H1 (cell line): Measurements from ENCODE around the gene PGP. TPM values are rescaled to one million over a fixed set of nuclear protein-coding genes. Genes with fewer than 3 reads are reported as not detected.

Experiments used
- CTCF ChIA-PET: fragments of 300-600 bp; sonication (Branson Sonifier 250); formaldehyde crosslinking; loops from one replicate; lab custom pipeline; 2021; ENCODE audit not compliant: partially characterized antibody; lab: Charles Lee
- POLR2A ChIA-PET: fragments of 300-600 bp; sonication (Branson Sonifier 250); formaldehyde crosslinking; loops from one replicate; lab custom pipeline; 2021; ENCODE audit warnings: inconsistent platforms; ENCODE audit not compliant: partially characterized antibody; lab: Charles Lee
- DNase-seq, 2 experiments: peaks; one replicate each; pipeline versions ENCODE4 v3.0.0 to v3.0.0-alpha.2; 2010 to 2022; ENCODE audit warnings: low spot score in 2 of 2, low read depth in 1 of 2, mixed read lengths in 1 of 2
- FAIRE-seq: peaks from 2 replicates; lab custom pipeline; 2011; peaks lifted over from hg19 to GRCh38; lab: Jason Lieb, UNC
- H2AFZ ChIP-seq: 2 replicates; pipeline ENCODE4 v1.8.1; 2012; ENCODE audit warnings: low read length, inconsistent platforms
- H2AK5ac ChIP-seq: 2 replicates; pipeline ENCODE4 v1.6.1; 2013; ENCODE audit warnings: low read depth, low read length
- H2BK120ac ChIP-seq: replicated peaks from 2 replicates; pipeline ENCODE3; 2013; ENCODE audit warnings: low read depth, low read length, inconsistent platforms
- H2BK12ac ChIP-seq: 2 replicates; pipeline ENCODE4 v1.6.1; 2013; ENCODE audit warnings: low read depth, low read length
- H2BK15ac ChIP-seq: 2 replicates; pipeline ENCODE4 v1.6.1; 2013; ENCODE audit warnings: low read length
- H2BK20ac ChIP-seq: 2 replicates; pipeline ENCODE4 v1.6.1; 2013; ENCODE audit warnings: low read length
- H2BK5ac ChIP-seq: 2 replicates; pipeline ENCODE4 v1.6.1; 2013; ENCODE audit warnings: low read depth, low read length
- H3K14ac ChIP-seq: 2 replicates; pipeline ENCODE4 v1.6.1; 2013; ENCODE audit warnings: inconsistent platforms; ENCODE audit not compliant: insufficient read length
- H3K18ac ChIP-seq: 2 replicates; pipeline ENCODE4 v1.6.1; 2013; ENCODE audit warnings: low read length; ENCODE audit errors: extremely low read depth
- H3K23ac ChIP-seq: 2 replicates; pipeline ENCODE4 v1.6.1; 2013; ENCODE audit warnings: inconsistent platforms; ENCODE audit not compliant: insufficient read length
- H3K23me2 ChIP-seq: 2 replicates; pipeline ENCODE4 v1.6.1; 2013; ENCODE audit warnings: low read depth, low read length
- H3K27ac ChIP-seq: 2 replicates; pipeline ENCODE4 v1.6.1; 2011; ENCODE audit warnings: low read depth, low read length, inconsistent platforms
- H3K27me3 ChIP-seq, 4 experiments: replicated peaks in 1 of 4; 1 replicate in 1 of 4; 2 replicates in 3 of 4; pipeline versions ENCODE4 v1.6.1 to v1.8.1; 2011 to 2013; ENCODE audit warnings: low read length in 3 of 4, mild to moderate bottlenecking in 3 of 4, inconsistent platforms in 2 of 4, mixed read lengths in 2 of 4, moderate library complexity in 1 of 4; ENCODE audit not compliant: control insufficient read depth in 3 of 4, insufficient read depth in 3 of 4; ENCODE audit errors: extremely low read depth in 1 of 4
- H3K36me3 ChIP-seq, 4 experiments: 2 replicates each; pipeline versions ENCODE4 v1.6.1 to v1.8.1; 2011 to 2013; ENCODE audit warnings: mild to moderate bottlenecking in 4 of 4, low read length in 3 of 4, moderate library complexity in 2 of 4, control low read depth in 1 of 4, inconsistent platforms in 1 of 4; ENCODE audit not compliant: insufficient read depth in 4 of 4, control insufficient read depth in 2 of 4
- H3K4ac ChIP-seq: replicated peaks from 2 replicates; pipeline ENCODE3; 2013; ENCODE audit warnings: low read length, low read depth, mixed read lengths, inconsistent platforms; ENCODE audit not compliant: insufficient read length
- H3K4me1 ChIP-seq, 4 experiments: replicated peaks in 1 of 4; 1 replicate in 1 of 4; 2 replicates in 3 of 4; pipeline versions ENCODE4 v1.6.1 to v1.8.1; 2011 to 2013; ENCODE audit warnings: low read length in 3 of 4, inconsistent platforms in 2 of 4, mixed read lengths in 1 of 4; ENCODE audit not compliant: insufficient read depth in 4 of 4, control insufficient read depth in 3 of 4
- H3K4me2 ChIP-seq, 2 experiments: 2 replicates each; pipeline versions ENCODE4 v1.6.1 to v1.8.1; 2011 to 2013; ENCODE audit warnings: low read depth in 2 of 2, low read length in 2 of 2, control low read depth in 1 of 2, inconsistent platforms in 1 of 2, mild to moderate bottlenecking in 1 of 2; ENCODE audit not compliant: insufficient read depth in 1 of 2
- H3K4me3 ChIP-seq, 4 experiments: fragments of 200-600, 300-600 bp in 1 of 4; sonication (generic), shearing (Covaris generic), sonication (Bioruptor Twin) in 1 of 4; 2 replicates each; pipeline versions ENCODE4 v1.5.1 to v1.8.1; 2011 to 2016; ENCODE audit warnings: low read length in 4 of 4, low read depth in 3 of 4, control low read depth in 2 of 4, inconsistent platforms in 2 of 4, mild to moderate bottlenecking in 2 of 4, mixed read lengths in 1 of 4, moderate library complexity in 1 of 4; ENCODE audit not compliant: insufficient read depth in 2 of 4; ENCODE audit errors: extremely low read depth in 1 of 4
- H3K56ac ChIP-seq: replicated peaks from 2 replicates; pipeline ENCODE3; 2013; ENCODE audit warnings: low read depth, mild to moderate bottlenecking, mixed read lengths, low read length, inconsistent platforms; ENCODE audit not compliant: insufficient read length
- H3K79me1 ChIP-seq: 2 replicates; pipeline ENCODE4 v1.6.1; 2013; ENCODE audit warnings: low read depth, low read length, control low read depth
- H3K79me2 ChIP-seq, 2 experiments: 2 replicates each; pipeline versions ENCODE4 v1.6.1 to v1.8.1; 2012 to 2013; ENCODE audit warnings: low read length in 2 of 2, mild to moderate bottlenecking in 2 of 2, inconsistent platforms in 1 of 2; ENCODE audit not compliant: insufficient read depth in 2 of 2, control insufficient read depth in 1 of 2
- H3K9ac ChIP-seq, 4 experiments: replicated peaks in 1 of 4; 1 replicate in 1 of 4; 2 replicates in 3 of 4; pipeline versions ENCODE4 v1.6.1 to v1.8.1; 2011 to 2013; ENCODE audit warnings: low read depth in 3 of 4, low read length in 3 of 4, control low read depth in 2 of 4, mild to moderate bottlenecking in 2 of 4, moderate library complexity in 2 of 4, inconsistent platforms in 1 of 4; ENCODE audit errors: extremely low read depth in 1 of 4
- H3K9me3 ChIP-seq, 2 experiments: 2 replicates each; pipeline versions ENCODE4 v1.6.1 to v1.8.1; 2012 to 2013; ENCODE audit warnings: mild to moderate bottlenecking in 2 of 2, moderate library complexity in 2 of 2, control low read depth in 1 of 2, inconsistent platforms in 1 of 2, low read depth in 1 of 2, low read length in 1 of 2, mixed read lengths in 1 of 2; ENCODE audit not compliant: insufficient read depth in 2 of 2
- H4K20me1 ChIP-seq, 2 experiments: replicated peaks in 1 of 2; 2 replicates each; pipeline versions ENCODE3 to v1.8.1; 2011 to 2013; ENCODE audit warnings: inconsistent platforms in 2 of 2, low read length in 2 of 2, mild to moderate bottlenecking in 1 of 2; ENCODE audit not compliant: insufficient read depth in 2 of 2, control insufficient read depth in 1 of 2
- H4K5ac ChIP-seq: 2 replicates; pipeline ENCODE4 v1.6.1; 2013; ENCODE audit warnings: low read length, low read depth, mixed read lengths, inconsistent platforms; ENCODE audit not compliant: insufficient read length
- H4K8ac ChIP-seq: 2 replicates; pipeline ENCODE4 v1.8.0; 2013; ENCODE audit warnings: mild to moderate bottlenecking, moderate library complexity, low read length, inconsistent platforms; ENCODE audit not compliant: insufficient read depth; ENCODE audit errors: extremely low read depth
- H4K91ac ChIP-seq: replicated peaks from 2 replicates; pipeline ENCODE3; 2013; ENCODE audit warnings: low read length, mixed read lengths, inconsistent platforms; ENCODE audit not compliant: insufficient read length
- RBBP5 ChIP-seq: IDR thresholded peaks from 2 replicates; pipeline ENCODE4 v1.7.1; 2012; ENCODE audit warnings: low read depth, mild to moderate bottlenecking, inconsistent platforms, low read length, moderate library complexity, borderline replicate concordance
- WGBS, 2 experiments: shearing (Covaris generic) in 1 of 2; methylation state at CpG; one replicate each; pipeline versions ENCODE4 v1.1.6 to v1.1.7; 2013 to 2015; ENCODE audit warnings: low lambda C conversion rate in 2 of 2, mixed read lengths in 2 of 2, inconsistent platforms in 1 of 2, low coverage in 1 of 2, missing lambda C conversion rate in 1 of 2; ENCODE audit not compliant: insufficient replicate concordance in 2 of 2, insufficient coverage in 1 of 2, insufficient read length in 1 of 2; ENCODE audit errors: extremely low coverage in 1 of 2, missing lambda C conversion rate in 1 of 2; 5-methylcytosine and 5-hydroxymethylcytosine counted together
- polyA plus RNA-seq, 7 experiments: library from polyadenylated mRNA; depleted of rRNA in 3 of 7; stranded (reverse) in 5 of 7; unstranded in 2 of 7; fragments of >200 nt in 5 of 7; fragments of 200-250 nt in 2 of 7; gene quantifications; 1 replicate in 5 of 7; 2 replicates in 1 of 7; 4 replicates in 1 of 7; pipeline versions ENCODE4 v1.2.1 to v1.2.3, GENCODE V29; 2011 to 2013; ENCODE audit warnings: missing spikeins in 2 of 7, mixed read lengths in 2 of 7
- total RNA-seq: library from RNA; stranded (reverse); fragmentation: NEBNext Ultra II Directional; extraction: Animal tissue kit (Norgen Biotek cat#: 25700); gene quantifications from 2 replicates; pipeline ENCODE4 v1.2.1, GENCODE V29; 2021

PGP gene
- total and polyA plus RNA-seq, 2 of the 8 experiments (the other 6 are each of a cell fraction or from before 2014, with no cell fraction given) = 30.9 to 55.9 TPM

- Histone ChIP-seq H2AFZ (no peak overlapping the region), H2BK12ac (no peak overlapping the region), H3K27me3 (peaks cover 4 to 34% (median 24%) of the 10 kb centered on the region in 4 experiments), H4K20me1 (peaks cover under 1 to 4% of the 10 kb centered on the region in 2 experiments), H3K4me1 (peaks cover 0 to 12% (median 5%) of the 10 kb centered on the region in 4 experiments; a peak in 5 of 7 replicates), H2BK120ac (no peak overlapping the region), H3K79me1 (no peaks in the 10 kb centered on the region), H2BK15ac (no peak overlapping the region; the same call in 1 of the 2 replicates), H4K8ac (no peak overlapping the region), H3K18ac (no peak overlapping the region), H3K4ac (no peak overlapping the region), H2AK5ac (no peak overlapping the region), H3K14ac (no peak overlapping the region), H3K4me3 (no peak overlapping the region), H3K23ac (no peak overlapping the region), H3K4me2 (no peak overlapping the region), H4K91ac (no peak overlapping the region), H3K27ac (no peak overlapping the region), H3K36me3 (no peaks in the 10 kb centered on the region), H3K9ac (no peak overlapping the region), H3K79me2 (no peaks in the 10 kb centered on the region), H2BK5ac (no peak overlapping the region), H3K9me3 (no peaks in the 10 kb centered on the region), H2BK20ac (no peak overlapping the region), H3K23me2 (peaks cover 11% of the 10 kb centered on the region; the same call in 1 of the 2 replicates), H4K5ac (no peak overlapping the region), H3K56ac (no peak overlapping the region)
- no peak for FAIRE-seq
- no peak for DNase-seq
- no peak for TF ChIP-seq RBBP5
- POLR2A ChIA-PET = interaction anchor here (0.6 to 6.9 kb wide), 10 partner anchors 9 to 309 kb away, joined by 3 to 63 read pairs (median 4); partner anchors contain the start of genes BRICD5, ECI1 and TRAF7
- 86% methylated on average over 14 of the region's 14 CpGs; no CpG with 5 or more reads in 1 of the 2 experiments for WGBS, 2 experiments
- CTCF ChIA-PET = interaction anchor here (0.6 to 2.0 kb wide), 7 partner anchors 9 to 909 kb away, joined by 3 to 7 read pairs (median 3); partner anchors contain the start of genes ECI1 and PGP
Measured at GRCh38 chr16:2199621-2200139, 15.0 kb downstream of the PGP start.
